Muscle layer of duodenum (tissue), 2 donors: ENCODE measurements around the gene MUC2.

Source experiments
- H3K27ac ChIP-seq: one replicate; pipeline ENCODE4 v1.7.0; 2013; ENCODE audit warnings: mild to moderate bottlenecking, low read length
- H3K27me3 ChIP-seq: one replicate; pipeline ENCODE4 v1.7.0; 2013; ENCODE audit warnings: low read depth, mild to moderate bottlenecking, control low read depth, low read length
- H3K36me3 ChIP-seq, 2 donors: one replicate each; pipeline ENCODE4 v1.7.0; 2013; ENCODE audit warnings: low read length in 2 of 2, control low read depth in 1 of 2, mild to moderate bottlenecking in 1 of 2; ENCODE audit not compliant: insufficient read depth in 2 of 2, control insufficient read depth in 1 of 2
- H3K4me1 ChIP-seq, 2 donors: one replicate each; pipeline ENCODE4 v1.7.0; 2013; ENCODE audit warnings: low read length in 2 of 2, mild to moderate bottlenecking in 2 of 2, control low read depth in 1 of 2, moderate library complexity in 1 of 2; ENCODE audit not compliant: insufficient read depth in 2 of 2, control insufficient read depth in 1 of 2
- H3K4me3 ChIP-seq, 2 donors: one replicate each; pipeline ENCODE4 v1.7.0; 2013; ENCODE audit warnings: low read length in 2 of 2, low read depth in 1 of 2, mild to moderate bottlenecking in 1 of 2
- H3K9me3 ChIP-seq, 2 donors: one replicate each; pipeline ENCODE4 v1.7.0; 2013; ENCODE audit warnings: low read length in 2 of 2, control low read depth in 1 of 2, mild to moderate bottlenecking in 1 of 2; ENCODE audit not compliant: control insufficient read depth in 1 of 2
- donor health status: healthy.

MUC2 gene

DNA sequence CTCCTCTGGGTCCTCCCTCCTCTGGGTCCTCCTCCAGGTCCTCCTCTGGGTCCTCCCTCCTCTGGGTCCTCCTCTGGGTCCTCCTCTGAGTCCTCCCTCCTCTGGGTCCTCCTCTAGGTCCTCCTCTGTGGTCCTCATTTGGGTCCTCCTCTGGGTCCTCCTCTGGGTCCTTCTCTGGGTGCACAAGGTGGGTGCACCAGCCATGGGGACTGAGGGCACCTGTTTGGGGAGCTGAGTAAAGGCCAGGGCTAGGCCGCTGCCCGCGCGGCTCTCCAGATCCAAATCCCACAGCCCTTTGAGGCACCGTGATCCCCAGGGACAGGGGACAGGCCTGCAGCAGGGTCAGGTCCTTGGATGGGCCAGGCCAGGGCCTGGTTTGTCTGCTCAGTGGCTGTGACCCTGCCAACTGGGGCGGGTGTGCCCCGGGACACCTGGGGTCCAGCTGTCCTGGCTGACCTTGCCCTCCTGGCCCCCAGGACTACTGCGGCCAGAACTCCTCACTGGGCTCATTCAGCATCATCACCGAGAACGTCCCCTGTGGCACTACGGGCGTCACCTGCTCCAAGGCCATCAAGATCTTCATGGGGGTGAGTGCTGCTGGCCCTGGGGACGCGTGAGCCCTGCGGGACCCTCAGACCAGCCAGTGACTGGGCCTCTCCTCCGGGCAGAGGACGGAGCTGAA, 12.7 kb downstream of the MUC2 start:
- Histone ChIP-seq H3K4me3 (no peak overlapping the region), H3K4me1 (no peaks in the 10 kb centered on the region), H3K36me3 (no peaks in the 10 kb centered on the region), H3K27me3 (no peaks in the 10 kb centered on the region), H3K9me3 (no peaks in the 10 kb centered on the region), H3K27ac (no peak overlapping the region)

DNA sequence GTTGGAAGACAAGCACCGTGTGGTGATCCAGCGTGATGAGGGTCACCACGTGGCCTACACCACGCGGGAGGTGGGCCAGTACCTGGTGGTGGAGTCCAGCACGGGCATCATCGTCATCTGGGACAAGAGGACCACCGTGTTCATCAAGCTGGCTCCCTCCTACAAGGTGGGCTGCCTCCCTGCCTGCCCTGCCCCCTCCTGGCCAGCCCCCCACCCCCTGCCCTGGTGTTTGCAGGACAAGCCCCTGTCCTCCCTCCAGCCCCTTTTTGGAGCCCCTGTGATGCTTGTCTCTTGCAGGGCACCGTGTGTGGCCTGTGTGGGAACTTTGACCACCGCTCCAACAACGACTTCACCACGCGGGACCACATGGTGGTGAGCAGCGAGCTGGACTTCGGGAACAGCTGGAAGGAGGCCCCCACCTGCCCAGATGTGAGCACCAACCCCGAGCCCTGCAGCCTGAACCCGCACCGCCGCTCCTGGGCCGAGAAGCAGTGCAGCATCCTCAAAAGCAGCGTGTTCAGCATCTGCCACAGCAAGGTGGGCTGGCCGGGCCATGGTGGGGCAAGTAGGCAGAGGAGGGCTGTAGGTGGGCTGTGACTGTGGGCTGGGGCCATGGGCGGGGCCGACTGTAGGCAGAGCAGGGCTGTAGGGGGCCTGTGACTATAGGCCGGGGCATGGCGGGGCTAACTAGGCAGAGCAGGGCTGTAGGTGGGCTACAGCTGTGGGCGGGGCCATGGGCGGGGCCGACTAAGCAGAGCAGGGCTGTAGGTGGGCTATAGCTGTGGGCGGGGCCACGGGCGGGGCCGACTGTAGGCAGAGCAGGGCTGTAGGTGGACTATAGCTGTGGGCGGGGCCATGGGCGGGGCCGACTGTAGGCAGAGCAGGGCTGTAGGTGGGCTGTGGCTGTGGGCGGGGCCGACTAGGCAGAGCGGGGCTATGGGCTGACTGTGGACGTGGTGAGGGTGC, 13.6 kb downstream of the MUC2 start:
- Histone ChIP-seq H3K4me3 (no peak overlapping the region), H3K4me1 (no peaks in the 10 kb centered on the region), H3K36me3 (no peaks in the 10 kb centered on the region), H3K27me3 (no peaks in the 10 kb centered on the region), H3K27ac (no peak overlapping the region), H3K9me3 (no peaks in the 10 kb centered on the region)

DNA sequence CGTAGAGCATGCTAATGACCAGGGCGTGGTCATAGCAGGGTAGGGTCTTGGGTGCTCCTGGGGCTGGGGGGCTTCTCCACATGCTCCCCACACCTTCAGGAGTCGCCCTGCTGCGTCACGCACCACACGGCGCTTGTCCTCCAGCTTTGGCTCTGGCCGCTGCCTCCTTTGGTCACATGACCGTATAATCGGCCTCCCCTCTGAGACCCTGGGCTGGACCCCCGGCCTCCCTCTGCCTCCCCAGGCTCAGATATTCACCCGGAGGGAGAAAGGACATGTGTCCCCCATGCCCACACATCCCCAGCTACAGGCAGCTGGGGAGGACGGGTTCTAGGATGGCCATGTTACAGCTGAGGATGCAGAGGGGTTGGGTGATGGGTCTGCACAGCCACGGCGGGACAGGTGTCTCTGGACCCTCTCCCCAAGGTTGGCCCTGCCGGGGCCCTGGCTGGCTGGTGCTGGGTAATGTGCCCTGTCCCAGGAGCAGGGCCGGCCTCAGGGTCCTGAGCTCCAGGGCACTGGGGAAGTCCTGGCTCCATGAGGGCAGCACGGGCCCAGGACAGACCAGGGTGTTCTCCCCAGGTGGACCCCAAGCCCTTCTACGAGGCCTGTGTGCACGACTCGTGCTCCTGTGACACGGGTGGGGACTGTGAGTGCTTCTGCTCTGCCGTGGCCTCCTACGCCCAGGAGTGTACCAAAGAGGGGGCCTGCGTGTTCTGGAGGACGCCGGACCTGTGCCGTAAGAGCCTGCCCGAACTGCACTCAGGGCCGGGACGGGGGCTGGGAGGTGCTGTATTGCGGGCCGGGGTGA, 14.5 kb downstream of the MUC2 start:
- Histone ChIP-seq H3K27me3 (no peaks in the 10 kb centered on the region), H3K27ac (no peak overlapping the region), H3K4me3 (no peak overlapping the region), H3K9me3 (no peaks in the 10 kb centered on the region), H3K36me3 (no peaks in the 10 kb centered on the region), H3K4me1 (no peaks in the 10 kb centered on the region)

DNA sequence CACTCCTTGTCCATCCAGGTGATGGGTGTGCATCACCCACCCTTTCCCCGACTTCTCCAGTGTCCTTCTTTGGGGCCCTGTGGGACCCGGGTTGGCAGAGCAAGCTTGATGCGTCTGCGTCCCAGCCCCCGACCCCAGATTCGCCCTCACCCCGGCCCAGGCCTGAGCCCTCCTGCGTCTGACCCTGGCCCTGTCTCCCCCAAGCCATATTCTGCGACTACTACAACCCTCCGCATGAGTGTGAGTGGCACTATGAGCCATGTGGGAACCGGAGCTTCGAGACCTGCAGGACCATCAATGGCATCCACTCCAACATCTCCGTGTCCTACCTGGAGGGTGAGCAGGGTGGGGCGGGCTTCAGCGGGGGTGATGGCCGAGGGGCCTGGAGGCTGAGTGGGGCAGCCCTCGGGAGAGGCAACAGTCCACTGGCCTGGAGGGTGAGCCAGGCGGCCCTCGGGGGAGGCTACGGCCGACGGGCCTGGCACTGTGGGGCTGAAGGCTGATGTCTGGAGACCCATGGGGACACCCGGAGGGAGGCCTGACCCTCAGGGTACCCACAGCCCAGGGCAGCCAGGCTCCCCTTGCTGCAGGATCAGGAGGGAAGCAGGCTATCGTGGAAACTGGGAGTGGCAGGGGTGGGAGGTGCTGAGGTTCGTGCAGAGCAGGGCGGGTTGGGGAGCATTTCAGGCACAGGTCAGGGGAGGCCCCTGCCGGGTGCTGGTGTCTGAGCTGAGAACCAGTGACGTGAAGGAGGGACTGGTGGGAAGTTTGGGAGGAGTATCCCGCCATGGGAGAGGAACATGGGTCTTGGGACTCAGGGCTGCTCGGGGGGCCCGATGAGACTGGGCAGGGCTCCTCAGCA, 15.3 kb downstream of the MUC2 start:
- Histone ChIP-seq H3K9me3 (no peaks in the 10 kb centered on the region), H3K4me3 (no peak overlapping the region), H3K27ac (no peak overlapping the region), H3K36me3 (no peaks in the 10 kb centered on the region), H3K4me1 (no peaks in the 10 kb centered on the region), H3K27me3 (no peaks in the 10 kb centered on the region)

DNA sequence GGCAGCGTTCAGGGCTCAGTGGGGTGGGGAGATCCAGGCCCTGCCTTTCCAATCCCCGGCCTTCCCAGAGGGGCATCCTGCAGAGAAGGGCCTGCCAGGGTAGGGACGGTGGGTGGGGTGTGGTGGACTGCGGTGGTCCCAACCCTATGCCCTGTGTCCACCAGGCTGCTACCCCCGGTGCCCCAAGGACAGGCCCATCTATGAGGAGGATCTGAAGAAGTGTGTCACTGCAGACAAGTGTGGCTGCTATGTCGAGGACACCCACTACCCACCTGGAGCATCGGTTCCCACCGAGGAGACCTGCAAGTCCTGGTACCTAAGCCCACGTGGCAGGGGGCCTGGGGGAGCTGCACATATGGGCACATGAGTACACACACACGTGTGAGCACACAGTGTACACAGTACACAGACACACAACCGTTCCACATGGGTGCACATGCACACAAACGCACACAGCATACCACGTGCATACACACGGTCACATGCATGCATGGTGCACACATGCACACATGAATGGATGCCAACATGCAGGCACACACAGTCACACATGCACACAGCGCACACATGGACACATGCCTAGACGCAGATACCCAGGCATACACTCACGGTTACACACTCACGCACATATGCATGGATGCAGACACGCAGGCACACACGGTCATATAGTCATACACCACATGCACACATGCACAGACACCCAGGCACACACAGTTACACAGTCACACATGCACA, 16.1 kb downstream of the MUC2 start:
- no peaks in the 10 kb centered on the region for H3K9me3 ChIP-seq
- no peak overlapping the region for H3K27ac ChIP-seq
- H3K4me3 ChIP-seq: no peak overlapping the region
- no peaks in the 10 kb centered on the region for H3K4me1 ChIP-seq
- H3K27me3 ChIP-seq: no peaks in the 10 kb centered on the region
- no peaks in the 10 kb centered on the region for H3K36me3 ChIP-seq

DNA sequence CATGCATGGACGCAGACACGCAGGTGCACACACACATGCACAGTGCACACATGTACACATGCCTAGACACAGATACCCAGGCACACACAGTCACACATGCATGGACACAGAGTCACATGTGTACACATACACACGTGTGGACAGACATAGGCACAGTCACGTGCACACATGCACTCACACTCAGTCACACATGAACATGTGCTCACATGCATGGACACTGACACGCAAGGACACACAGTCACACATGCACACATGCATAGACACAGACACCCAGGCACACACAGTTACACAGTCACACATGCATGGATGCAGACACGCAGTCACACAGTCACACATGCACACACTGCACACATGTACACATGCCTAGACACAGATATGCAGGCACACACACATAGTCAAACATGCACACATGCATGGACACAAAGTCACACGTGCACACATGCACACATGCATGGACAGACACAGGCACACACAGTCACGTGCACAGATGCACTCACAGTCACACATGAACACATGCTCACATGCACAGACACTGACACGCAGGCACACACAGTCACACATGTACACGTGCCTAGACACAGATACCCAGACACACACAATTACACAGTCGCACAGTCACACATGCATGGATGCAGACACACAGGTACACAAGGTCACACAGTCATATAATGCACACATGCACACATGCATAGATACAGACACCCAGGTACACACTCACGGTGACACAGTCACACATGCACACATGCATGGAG, 16.8 kb downstream of the MUC2 start:
- no peaks in the 10 kb centered on the region for H3K36me3 ChIP-seq
- H3K9me3 ChIP-seq: no peaks in the 10 kb centered on the region
- no peak overlapping the region for H3K4me3 ChIP-seq
- no peaks in the 10 kb centered on the region for H3K4me1 ChIP-seq
- no peaks in the 10 kb centered on the region for H3K27me3 ChIP-seq
- no peak overlapping the region for H3K27ac ChIP-seq

DNA sequence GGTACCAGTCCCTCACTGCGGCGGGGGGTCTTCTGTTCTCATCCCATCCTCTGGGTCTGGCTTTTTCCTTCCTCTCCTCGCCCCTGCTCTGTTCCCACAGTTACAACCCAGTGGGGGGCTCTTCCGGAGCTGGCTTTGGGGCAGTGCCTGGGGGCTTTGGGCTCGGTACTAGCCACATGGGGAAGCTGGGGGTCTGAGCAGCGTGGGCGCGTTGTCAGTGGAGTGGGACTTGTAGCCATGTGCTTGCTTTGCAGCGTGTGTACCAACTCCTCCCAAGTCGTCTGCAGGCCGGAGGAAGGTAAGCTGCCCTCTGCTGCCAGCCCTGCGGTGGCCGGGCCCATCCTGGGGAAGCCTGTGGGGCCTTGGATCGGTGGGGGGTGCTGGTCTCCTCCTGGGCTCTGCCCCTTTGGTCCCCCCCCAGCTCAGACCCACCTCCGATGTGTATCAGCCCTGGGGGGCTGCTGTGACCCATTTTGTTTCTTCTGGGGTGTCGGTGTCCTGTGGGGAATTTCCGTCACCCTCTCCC, 17.5 kb downstream of the MUC2 start:
- H3K27me3 ChIP-seq: no peaks in the 10 kb centered on the region
- no peak overlapping the region for H3K4me3 ChIP-seq
- H3K27ac ChIP-seq: no peak overlapping the region
- no peaks in the 10 kb centered on the region for H3K9me3 ChIP-seq
- no peaks in the 10 kb centered on the region for H3K36me3 ChIP-seq
- no peaks in the 10 kb centered on the region for H3K4me1 ChIP-seq

DNA sequence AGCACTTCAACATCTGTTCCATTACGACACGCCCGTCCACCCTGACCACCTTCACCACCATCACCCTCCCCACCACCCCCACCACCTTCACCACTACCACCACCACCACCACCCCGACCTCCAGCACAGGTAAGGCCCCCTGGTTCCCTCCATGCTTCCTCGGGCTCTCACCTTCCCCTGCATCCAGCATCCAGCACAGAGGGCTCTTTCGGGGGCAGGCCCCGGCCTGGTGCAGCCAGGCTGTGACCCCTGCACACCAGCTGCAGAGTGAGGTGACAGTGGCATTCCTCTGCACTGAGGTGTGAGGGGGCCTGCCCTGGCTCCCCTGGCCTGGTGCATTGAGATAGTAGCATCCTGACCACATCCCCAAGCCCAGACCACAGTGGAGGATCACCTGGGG, 18.2 kb downstream of the MUC2 start:
- Histone ChIP-seq H3K4me1 (no peaks in the 10 kb centered on the region), H3K27ac (no peak overlapping the region), H3K4me3 (no peak overlapping the region), H3K27me3 (no peaks in the 10 kb centered on the region), H3K36me3 (no peaks in the 10 kb centered on the region), H3K9me3 (no peaks in the 10 kb centered on the region)

DNA sequence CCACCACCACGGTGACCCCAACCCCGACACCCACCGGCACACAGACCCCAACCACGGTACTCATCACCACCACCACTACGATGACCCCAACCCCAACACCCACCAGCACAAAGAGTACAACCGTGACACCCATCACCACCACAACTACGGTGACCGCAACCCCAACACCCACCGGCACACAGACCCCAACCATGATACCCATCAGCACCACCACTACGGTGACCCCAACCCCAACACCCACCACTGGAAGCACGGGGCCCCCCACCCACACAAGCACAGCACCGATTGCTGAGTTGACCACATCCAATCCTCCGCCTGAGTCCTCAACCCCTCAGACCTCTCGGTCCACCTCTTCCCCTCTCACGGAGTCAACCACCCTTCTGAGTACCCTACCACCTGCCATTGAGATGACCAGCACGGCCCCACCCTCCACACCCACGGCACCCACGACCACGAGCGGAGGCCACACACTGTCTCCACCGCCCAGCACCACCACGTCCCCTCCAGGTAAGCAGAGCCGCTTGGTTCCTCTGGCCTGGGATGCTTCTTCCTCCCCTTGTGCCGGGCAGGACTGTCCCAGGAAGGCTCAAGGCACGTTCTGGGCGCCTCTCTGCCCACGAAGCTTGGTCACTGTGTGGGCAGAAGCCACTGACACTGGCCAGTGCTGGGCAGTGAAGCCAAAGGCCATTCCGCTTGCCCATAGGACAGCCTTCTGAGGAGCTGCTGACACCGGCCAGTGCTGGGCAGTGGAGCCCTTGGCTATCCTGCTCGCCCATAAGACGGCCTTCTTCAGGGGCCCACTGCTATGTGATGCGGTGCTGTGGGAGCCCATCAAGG, 25.1 kb downstream of the MUC2 start:
- H3K36me3 ChIP-seq: no peaks in the 10 kb centered on the region
- no peak overlapping the region for H3K4me3 ChIP-seq
- no peaks in the 10 kb centered on the region for H3K9me3 ChIP-seq
- H3K27ac ChIP-seq: no peak overlapping the region
- no peaks in the 10 kb centered on the region for H3K4me1 ChIP-seq
- no peaks in the 10 kb centered on the region for H3K27me3 ChIP-seq
